ENCODE measurements around the gene DBI.
A peak's percentile ranks its signal among the peaks of the same experiment; 100 is the strongest.

DBI gene

GRCh38 chr2:119377993-119378345 lies 11.2 kb downstream of the DBI start:
- WGBS (ENCODE audit: extremely low coverage, insufficient coverage, low lambda C conversion rate): no CpG with 5 or more reads among the region's 5 CpGs
- Histone ChIP-seq H3K4me1 (ENCODE audit: control insufficient read depth, low read depth, low read length) (peaks cover 6% of the 10 kb centered on the region), H3K79me2 (ENCODE audit: control insufficient read depth, insufficient read depth, low read length) (no peaks in the 10 kb centered on the region), H2BK120ac (ENCODE audit: low read depth, low read length) (no peak overlapping the region), H4K8ac (ENCODE audit: low read depth, low read length) (no peak overlapping the region), H3K4me3 (ENCODE audit: low read length) (no peak overlapping the region), H3K18ac (ENCODE audit: low read length) (peak overlapping the region; percentile 19), H2BK5ac (ENCODE audit: low read length) (no peak overlapping the region), H3K27ac (ENCODE audit: low read depth, low read length) (no peak overlapping the region), H2BK15ac (replicated peaks; ENCODE audit: low read depth) (peak overlapping the region; percentile 38), H4K5ac (ENCODE audit: low read length) (no peak overlapping the region), H3K27me3 (ENCODE audit: insufficient read depth, low read length, poor library complexity) (no peaks in the 10 kb centered on the region), H3K36me3 (ENCODE audit: control insufficient read depth, insufficient read depth, low read length) (peaks cover 4% of the 10 kb centered on the region), H2AK5ac (ENCODE audit: low read length) (no peak overlapping the region), H3K4ac (ENCODE audit: low read depth, low read length) (no peak overlapping the region), H3K9ac (ENCODE audit: low read length) (no peak overlapping the region), H3K23ac (ENCODE audit: low read length) (no peak overlapping the region), H3K79me1 (ENCODE audit: low read length) (no peaks in the 10 kb centered on the region), H3K56ac (ENCODE audit: low read length) (no peak overlapping the region), H3K4me2 (ENCODE audit: low read length) (no peak overlapping the region)
- DNase-seq: no peak

GRCh38 chr2:119378566-119378965 lies 11.8 kb downstream of the DBI start:
- Histone ChIP-seq H2BK15ac (replicated peaks; ENCODE audit: low read depth) (no peak overlapping the region), H3K4me2 (ENCODE audit: low read length) (no peak overlapping the region), H3K4ac (ENCODE audit: low read depth, low read length) (peak overlapping the region; percentile 37), H3K4me3 (ENCODE audit: low read length) (no peak overlapping the region), H3K27ac (ENCODE audit: low read depth, low read length) (no peak overlapping the region), H2BK5ac (ENCODE audit: low read length) (no peak overlapping the region), H2BK120ac (ENCODE audit: low read depth, low read length) (no peak overlapping the region), H3K79me1 (ENCODE audit: low read length) (no peaks in the 10 kb centered on the region), H3K4me1 (ENCODE audit: control insufficient read depth, low read depth, low read length) (peaks cover 6% of the 10 kb centered on the region), H3K23ac (ENCODE audit: low read length) (no peak overlapping the region), H4K5ac (ENCODE audit: low read length) (no peak overlapping the region), H3K27me3 (ENCODE audit: insufficient read depth, low read length, poor library complexity) (no peaks in the 10 kb centered on the region), H3K79me2 (ENCODE audit: control insufficient read depth, insufficient read depth, low read length) (no peaks in the 10 kb centered on the region), H3K9ac (ENCODE audit: low read length) (no peak overlapping the region), H3K56ac (ENCODE audit: low read length) (no peak overlapping the region), H3K36me3 (ENCODE audit: control insufficient read depth, insufficient read depth, low read length) (no peaks in the 10 kb centered on the region), H2AK5ac (ENCODE audit: low read length) (no peak overlapping the region), H3K18ac (ENCODE audit: low read length) (peak overlapping the region; percentile 52), H4K8ac (ENCODE audit: low read depth, low read length) (no peak overlapping the region)
- no peak for DNase-seq
- WGBS (ENCODE audit: extremely low coverage, insufficient coverage, low lambda C conversion rate): no CpG with 5 or more reads among the region's 6 CpGs

- Histone ChIP-seq H2BK15ac (replicated peaks; ENCODE audit: low read depth) (no peak overlapping the region), H2BK5ac (ENCODE audit: low read length) (no peak overlapping the region), H3K4me2 (ENCODE audit: low read length) (no peak overlapping the region), H3K9ac (ENCODE audit: low read length) (no peak overlapping the region), H3K27ac (ENCODE audit: low read depth, low read length) (no peak overlapping the region), H3K56ac (ENCODE audit: low read length) (no peak overlapping the region), H3K4me1 (ENCODE audit: control insufficient read depth, low read depth, low read length) (peaks cover 3% of the 10 kb centered on the region), H3K36me3 (ENCODE audit: control insufficient read depth, insufficient read depth, low read length) (no peaks in the 10 kb centered on the region), H3K23ac (ENCODE audit: low read length) (no peak overlapping the region), H4K8ac (ENCODE audit: low read depth, low read length) (no peak overlapping the region), H2BK120ac (ENCODE audit: low read depth, low read length) (no peak overlapping the region), H3K4me3 (ENCODE audit: low read length) (no peak overlapping the region), H3K27me3 (ENCODE audit: insufficient read depth, low read length, poor library complexity) (no peaks in the 10 kb centered on the region), H3K79me1 (ENCODE audit: low read length) (no peaks in the 10 kb centered on the region), H3K18ac (ENCODE audit: low read length) (no peak overlapping the region), H4K5ac (ENCODE audit: low read length) (no peak overlapping the region), H3K4ac (ENCODE audit: low read depth, low read length) (no peak overlapping the region), H2AK5ac (ENCODE audit: low read length) (no peak overlapping the region), H3K79me2 (ENCODE audit: control insufficient read depth, insufficient read depth, low read length) (no peaks in the 10 kb centered on the region)
- WGBS (ENCODE audit: extremely low coverage, insufficient coverage, low lambda C conversion rate): no CpG with 5 or more reads among the region's 6 CpGs
- DNase-seq: no peak
Observed at GRCh38 chr2:119383410-119384140, 16.8 kb downstream of the DBI start.

- H3K4me2 ChIP-seq (ENCODE audit: low read length): no peak overlapping the region
- H3K23ac ChIP-seq (ENCODE audit: low read length): no peak overlapping the region
- no peaks in the 10 kb centered on the region for H3K27me3 ChIP-seq (ENCODE audit: insufficient read depth, low read length, poor library complexity)
- H2BK15ac ChIP-seq (replicated peaks; ENCODE audit: low read depth): no peak overlapping the region
- H3K4me3 ChIP-seq (ENCODE audit: low read length): no peak overlapping the region
- WGBS (ENCODE audit: extremely low coverage, insufficient coverage, low lambda C conversion rate): no CpG with 5 or more reads among the region's 4 CpGs
- no peak overlapping the region for H3K4ac ChIP-seq (ENCODE audit: low read depth, low read length)
- no peak for DNase-seq
- no peaks in the 10 kb centered on the region for H3K79me2 ChIP-seq (ENCODE audit: control insufficient read depth, insufficient read depth, low read length)
- no peak overlapping the region for H2BK5ac ChIP-seq (ENCODE audit: low read length)
- no peaks in the 10 kb centered on the region for H3K36me3 ChIP-seq (ENCODE audit: control insufficient read depth, insufficient read depth, low read length)
- H3K4me1 ChIP-seq (ENCODE audit: control insufficient read depth, low read depth, low read length): no peaks in the 10 kb centered on the region
- no peak overlapping the region for H2AK5ac ChIP-seq (ENCODE audit: low read length)
- H4K5ac ChIP-seq (ENCODE audit: low read length): no peak overlapping the region
- H3K9ac ChIP-seq (ENCODE audit: low read length): no peak overlapping the region
- H2BK120ac ChIP-seq (ENCODE audit: low read depth, low read length): no peak overlapping the region
- H3K27ac ChIP-seq (ENCODE audit: low read depth, low read length): no peak overlapping the region
- no peak overlapping the region for H3K18ac ChIP-seq (ENCODE audit: low read length)
- no peak overlapping the region for H4K8ac ChIP-seq (ENCODE audit: low read depth, low read length)
- H3K79me1 ChIP-seq (ENCODE audit: low read length): no peaks in the 10 kb centered on the region
- H3K56ac ChIP-seq (ENCODE audit: low read length): no peak overlapping the region
Observed at GRCh38 chr2:119384971-119385370, 18.2 kb downstream of the DBI start.

GRCh38 chr2:119385466-119385865 lies 18.7 kb downstream of the DBI start:
- H2BK120ac ChIP-seq (ENCODE audit: low read depth, low read length): no peak overlapping the region
- H3K79me1 ChIP-seq (ENCODE audit: low read length): no peaks in the 10 kb centered on the region
- H3K4me2 ChIP-seq (ENCODE audit: low read length): no peak overlapping the region
- H3K56ac ChIP-seq (ENCODE audit: low read length): no peak overlapping the region
- no peak overlapping the region for H3K4ac ChIP-seq (ENCODE audit: low read depth, low read length)
- H2BK15ac ChIP-seq (replicated peaks; ENCODE audit: low read depth): no peak overlapping the region
- no peak for DNase-seq
- no peaks in the 10 kb centered on the region for H3K27me3 ChIP-seq (ENCODE audit: insufficient read depth, low read length, poor library complexity)
- no peaks in the 10 kb centered on the region for H3K36me3 ChIP-seq (ENCODE audit: control insufficient read depth, insufficient read depth, low read length)
- no peak overlapping the region for H2BK5ac ChIP-seq (ENCODE audit: low read length)
- no peaks in the 10 kb centered on the region for H3K4me1 ChIP-seq (ENCODE audit: control insufficient read depth, low read depth, low read length)
- H2AK5ac ChIP-seq (ENCODE audit: low read length): no peak overlapping the region
- H3K4me3 ChIP-seq (ENCODE audit: low read length): no peak overlapping the region
- no peak overlapping the region for H4K5ac ChIP-seq (ENCODE audit: low read length)
- H3K79me2 ChIP-seq (ENCODE audit: control insufficient read depth, insufficient read depth, low read length): no peaks in the 10 kb centered on the region
- no peak overlapping the region for H3K27ac ChIP-seq (ENCODE audit: low read depth, low read length)
- H4K8ac ChIP-seq (ENCODE audit: low read depth, low read length): no peak overlapping the region
- H3K18ac ChIP-seq (ENCODE audit: low read length): no peak overlapping the region
- WGBS (ENCODE audit: extremely low coverage, insufficient coverage, low lambda C conversion rate): no CpG with 5 or more reads among the region's 3 CpGs
- H3K23ac ChIP-seq (ENCODE audit: low read length): no peak overlapping the region
- no peak overlapping the region for H3K9ac ChIP-seq (ENCODE audit: low read length)
